IPS-NIHi7 (cell line): Measurements from ENCODE around the gene NHERF1.

Experiments used
- DNase-seq: peaks from one replicate; pipeline ENCODE4 v3.0.0; 2012; ENCODE audit warnings: mixed read lengths; ENCODE audit errors: extremely low spot score

NHERF1 gene

DNA sequence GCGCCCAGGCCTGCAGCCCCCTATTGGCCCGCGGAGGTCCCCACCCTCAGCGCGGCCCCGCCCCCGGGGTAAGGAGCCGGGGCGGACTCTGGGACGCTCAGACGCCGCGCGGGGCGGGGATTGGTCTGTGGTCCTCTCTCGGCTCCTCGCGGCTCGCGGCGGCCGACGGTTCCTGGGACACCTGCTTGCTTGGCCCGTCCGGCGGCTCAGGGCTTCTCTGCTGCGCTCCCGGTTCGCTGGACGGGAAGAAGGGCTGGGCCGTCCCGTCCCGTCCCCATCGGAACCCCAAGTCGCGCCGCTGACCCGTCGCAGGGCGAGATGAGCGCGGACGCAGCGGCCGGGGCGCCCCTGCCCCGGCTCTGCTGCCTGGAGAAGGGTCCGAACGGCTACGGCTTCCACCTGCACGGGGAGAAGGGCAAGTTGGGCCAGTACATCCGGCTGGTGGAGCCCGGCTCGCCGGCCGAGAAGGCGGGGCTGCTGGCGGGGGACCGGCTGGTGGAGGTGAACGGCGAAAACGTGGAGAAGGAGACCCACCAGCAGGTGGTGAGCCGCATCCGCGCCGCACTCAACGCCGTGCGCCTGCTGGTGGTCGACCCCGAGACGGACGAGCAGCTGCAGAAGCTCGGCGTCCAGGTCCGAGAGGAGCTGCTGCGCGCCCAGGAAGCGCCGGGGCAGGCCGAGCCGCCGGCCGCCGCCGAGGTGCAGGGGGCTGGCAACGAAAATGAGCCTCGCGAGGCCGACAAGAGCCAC is at the start of gene NHERF1:
NHERF1 (plus strand) TSS at position 100 of the 750 bp plus-strand sequence; CDS start at position 319, 219 bp downstream.
- DNase-seq, result peak; percentile 97

DNA sequence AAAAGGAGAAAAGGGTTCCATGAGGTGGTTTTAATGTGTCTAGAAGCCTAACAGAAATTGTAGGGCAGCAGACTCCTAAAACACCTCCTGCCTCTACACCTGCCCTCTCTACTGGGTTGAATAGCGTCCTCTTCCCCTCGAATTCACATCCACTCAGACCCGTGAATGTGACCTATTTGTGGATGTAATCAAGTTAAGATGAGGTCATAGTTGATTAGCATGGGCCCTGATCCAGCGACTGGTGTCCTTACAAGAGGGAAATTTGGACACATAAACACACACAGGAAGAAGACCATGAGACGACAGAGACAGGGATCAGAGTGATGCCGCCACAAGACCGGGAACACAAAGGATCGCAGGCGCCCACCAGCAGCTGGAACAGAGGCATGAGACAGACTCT is 49.2 kb upstream of the NHERF1 start:
- no peak for DNase-seq

DNA sequence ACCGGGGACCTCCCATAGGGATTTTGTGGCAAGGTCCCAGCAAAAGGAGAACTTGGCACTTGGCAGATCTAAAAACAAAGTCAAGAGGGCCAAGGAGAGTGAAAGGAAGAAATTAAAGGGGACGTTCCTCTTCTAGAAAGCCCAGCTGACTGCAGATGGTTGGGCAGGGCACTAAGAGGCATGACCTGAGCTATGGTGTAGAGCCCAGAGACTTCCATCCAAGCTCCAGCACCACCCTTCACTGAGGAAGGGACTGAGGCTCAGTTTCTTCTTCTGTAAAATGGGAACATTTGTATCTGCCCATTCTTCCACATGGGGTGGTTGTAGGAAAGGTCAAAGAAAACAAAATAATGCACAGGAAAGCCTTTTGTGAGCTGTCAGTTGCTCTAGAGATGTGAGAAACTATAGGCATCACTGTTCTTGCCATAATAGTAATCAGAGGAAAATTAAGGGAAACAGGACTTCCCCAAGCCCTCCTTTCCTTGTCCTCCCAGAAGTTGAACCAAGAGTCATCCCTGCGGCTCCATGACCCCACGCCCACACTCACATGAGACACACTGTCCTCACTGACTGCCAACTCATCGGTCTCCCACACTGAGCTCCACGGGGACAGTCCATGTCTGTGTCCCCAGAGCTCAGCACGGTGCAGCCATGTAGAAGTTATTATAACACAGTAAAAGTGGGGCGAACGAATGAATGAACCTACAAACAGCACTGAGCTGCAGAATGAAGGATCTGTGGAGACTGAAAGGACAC is 46.1 kb upstream of the NHERF1 start:
- DNase-seq, result no peak

DNA sequence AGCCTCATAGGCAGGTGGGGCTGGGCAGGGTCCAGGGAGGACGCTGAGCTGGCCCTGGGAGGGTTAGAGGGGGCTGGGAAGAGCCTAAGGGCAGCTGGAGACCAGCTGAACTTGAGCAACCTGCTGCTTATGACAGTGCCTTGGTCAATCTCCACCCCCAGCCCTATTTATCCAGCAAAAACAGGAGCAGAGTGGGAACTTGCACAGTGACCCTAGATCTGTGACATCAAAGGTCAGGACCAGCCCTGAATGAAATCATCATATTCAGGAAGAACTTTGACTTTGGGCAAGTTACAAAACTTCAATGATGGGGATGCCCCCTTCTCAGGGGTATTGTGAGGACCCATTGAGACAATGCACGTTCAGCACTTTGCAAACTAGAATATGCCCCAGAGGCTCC is 45.1 kb upstream of the NHERF1 start:
- no peak for DNase-seq

- no peak for DNase-seq
These were observed 43.9 kb upstream of the NHERF1 start for GRCh38 chr17:74704544-74704943.

GRCh38 chr17:74711058-74711824 is 37.2 kb upstream of the NHERF1 start:
- no peak for DNase-seq

DNA sequence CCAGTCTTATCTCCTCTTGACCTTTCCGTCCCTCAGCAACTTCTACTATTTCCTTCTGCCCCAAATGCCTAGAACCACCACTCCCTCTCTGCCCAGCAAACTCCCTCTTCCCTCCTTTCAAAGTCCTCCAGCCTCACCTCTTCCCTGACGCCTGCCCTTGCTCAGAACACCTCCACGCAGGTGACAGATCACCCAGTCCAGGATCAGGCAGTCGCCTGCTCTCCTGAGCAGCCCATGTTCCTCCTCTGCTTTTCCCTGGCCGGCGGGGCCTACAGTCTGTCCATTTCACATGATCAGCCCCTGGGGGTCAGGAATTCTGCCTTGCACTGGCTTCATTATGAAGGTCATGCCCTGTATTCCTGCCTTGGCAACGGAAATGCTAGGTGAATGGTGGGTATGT is 36.1 kb upstream of the NHERF1 start:
- DNase-seq, result no peak

GRCh38 chr17:74712756-74713155 is 35.7 kb upstream of the NHERF1 start, which contains the start of gene CD300LF:
Gene CD300LF (minus strand): TSS chr17:74712923. CDS start chr17:74712866, 57 bp downstream.
- no peak for DNase-seq

DNA sequence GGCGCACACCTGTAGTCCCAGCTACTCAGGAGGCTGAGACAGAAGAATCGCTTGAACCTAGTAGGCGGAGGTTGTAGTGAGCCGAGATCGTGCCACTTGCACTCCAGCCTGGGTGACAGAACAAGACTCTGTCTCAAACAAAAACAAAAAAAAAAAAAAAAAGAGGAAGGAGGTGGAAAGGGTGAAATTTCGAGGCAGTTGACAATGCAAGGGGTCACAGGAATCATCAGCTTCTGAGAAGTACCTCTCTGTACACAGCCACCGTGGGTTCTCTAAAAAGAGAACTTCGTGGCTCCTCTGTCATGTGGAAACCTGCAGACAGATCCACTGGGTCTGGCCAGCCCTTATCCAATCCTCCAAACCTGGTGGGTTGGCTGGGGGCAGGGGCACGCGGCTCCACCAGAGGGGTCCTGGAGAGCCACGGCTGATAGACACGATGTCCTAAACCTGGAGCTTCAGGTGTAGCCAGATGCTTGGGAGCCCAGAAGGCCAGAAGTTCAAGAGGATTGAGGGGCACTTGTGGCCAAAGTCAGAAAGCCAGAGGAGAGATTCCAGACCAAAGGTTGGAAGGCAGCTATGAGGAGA is 35.2 kb upstream of the NHERF1 start:
- no peak for DNase-seq

DNA sequence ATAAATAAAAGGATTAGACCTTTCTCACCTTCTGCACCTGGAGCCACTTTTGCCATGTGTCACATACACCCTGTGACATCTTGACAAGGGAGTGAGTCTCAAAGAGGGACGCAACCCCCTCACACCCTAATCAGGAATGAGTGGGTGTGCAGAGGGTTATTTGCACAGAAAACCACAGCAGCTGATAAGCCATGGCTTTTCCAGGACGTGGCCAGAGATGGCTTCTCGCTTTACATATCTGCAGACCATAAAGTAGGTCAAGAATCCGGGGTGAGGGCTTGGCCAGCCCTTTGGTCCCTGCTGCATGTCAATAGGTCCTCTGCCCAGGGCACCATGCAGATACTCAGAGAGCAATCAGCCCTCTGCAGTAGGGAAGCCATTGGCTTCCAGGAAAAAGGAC is 33.3 kb upstream of the NHERF1 start:
- no peak for DNase-seq

- DNase-seq, result no peak
These were observed 27.9 kb upstream of the NHERF1 start for GRCh38 chr17:74720506-74720905.

DNA sequence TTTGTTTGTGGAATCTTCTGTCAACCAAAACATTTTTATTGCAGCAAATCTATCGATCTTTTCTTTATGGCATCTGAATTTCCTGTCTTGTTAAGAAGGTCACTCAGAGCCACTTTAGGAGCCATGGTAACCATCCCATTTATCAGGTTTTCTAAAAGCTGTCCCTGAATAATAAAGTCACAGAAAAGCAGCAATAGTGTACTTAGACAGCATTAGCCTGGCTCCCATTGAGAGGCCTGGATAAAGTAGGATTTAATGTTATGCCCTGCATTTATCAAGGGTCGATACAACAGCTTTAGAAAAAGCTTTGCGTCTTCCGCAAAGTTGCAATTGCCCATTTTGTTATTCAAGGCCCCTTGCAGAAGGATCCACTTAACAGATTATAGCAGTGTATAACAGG is 25.6 kb upstream of the NHERF1 start:
- no peak for DNase-seq

- no peak for DNase-seq
These were observed 24.5 kb upstream of the NHERF1 start for GRCh38 chr17:74723891-74724290.

DNA sequence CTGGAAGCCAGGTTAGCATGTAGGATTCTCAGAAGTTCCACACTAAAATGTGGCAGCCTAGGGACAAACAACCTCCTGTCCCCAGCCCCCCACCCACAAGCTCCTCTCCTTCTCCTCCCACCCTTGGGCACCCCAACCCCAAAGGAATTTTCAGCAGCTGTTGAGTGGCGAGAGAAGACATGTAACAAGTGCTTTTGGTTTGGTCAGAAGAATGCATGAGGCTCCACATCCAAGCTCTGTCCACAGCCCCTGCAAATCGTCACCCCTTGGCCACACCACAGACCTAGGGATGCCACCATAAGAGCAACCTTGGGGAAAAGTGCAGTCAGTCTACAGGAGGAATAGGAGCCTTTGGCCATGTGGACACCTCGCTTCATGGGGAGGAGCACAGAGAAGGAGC is 23.3 kb upstream of the NHERF1 start:
- DNase-seq, result no peak

DNA sequence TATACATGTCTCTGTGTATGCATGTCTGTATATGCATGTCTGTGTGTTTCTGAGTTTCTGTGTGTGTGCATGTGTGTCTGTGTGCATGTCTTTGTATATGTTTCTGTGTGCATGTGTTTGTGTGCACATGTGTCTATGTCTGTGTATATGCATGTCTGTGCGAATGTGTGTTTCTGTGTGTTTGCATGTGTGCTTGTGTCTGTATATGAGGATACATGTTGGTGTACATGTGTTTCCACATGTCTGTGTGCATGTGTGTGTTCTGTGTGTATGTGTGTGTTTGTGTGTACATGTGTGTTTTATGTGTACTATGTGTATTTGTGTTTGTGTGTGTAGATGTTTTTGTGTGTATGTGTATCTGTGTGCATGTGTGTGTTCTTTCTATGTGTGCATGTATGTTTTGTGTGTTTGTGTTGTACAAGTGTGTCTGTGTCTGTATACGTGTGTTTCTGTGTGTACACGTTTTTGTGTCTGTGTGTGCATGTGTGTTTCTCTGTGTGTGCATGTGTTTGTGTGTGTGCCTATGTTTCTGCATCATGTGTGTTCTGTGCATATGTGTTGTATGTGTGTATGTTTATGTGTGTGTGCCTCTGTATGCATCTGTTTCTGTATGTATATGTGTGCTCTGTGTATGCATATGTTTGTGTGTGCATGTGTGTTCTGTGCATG is 20.3 kb upstream of the NHERF1 start:
- DNase-seq, result no peak

- no peak for DNase-seq
These were observed 19.7 kb upstream of the NHERF1 start for GRCh38 chr17:74728702-74729075.

DNA sequence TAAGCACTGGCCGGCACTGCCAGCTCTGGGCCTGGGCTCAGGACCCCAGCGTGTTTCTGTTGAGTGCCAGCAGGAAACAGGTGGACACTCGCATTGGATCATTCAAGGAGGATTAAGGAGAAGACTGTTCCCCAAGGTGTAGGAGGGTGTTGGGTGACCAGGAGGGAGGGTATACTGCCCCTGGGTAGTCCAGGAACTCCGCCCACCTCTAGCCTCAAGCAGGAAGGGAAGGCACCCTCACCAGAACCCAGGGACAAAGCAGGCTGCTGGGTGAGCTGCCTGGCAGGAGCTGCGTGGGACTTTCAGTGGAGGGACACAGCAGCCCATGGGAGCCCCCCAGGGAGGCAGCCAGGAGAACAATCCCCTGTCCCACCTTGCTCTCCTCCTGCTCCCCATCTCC is 19.1 kb upstream of the NHERF1 start:
- DNase-seq, result no peak

- no peak for DNase-seq
These were observed 18.6 kb upstream of the NHERF1 start for GRCh38 chr17:74729866-74730265.

DNA sequence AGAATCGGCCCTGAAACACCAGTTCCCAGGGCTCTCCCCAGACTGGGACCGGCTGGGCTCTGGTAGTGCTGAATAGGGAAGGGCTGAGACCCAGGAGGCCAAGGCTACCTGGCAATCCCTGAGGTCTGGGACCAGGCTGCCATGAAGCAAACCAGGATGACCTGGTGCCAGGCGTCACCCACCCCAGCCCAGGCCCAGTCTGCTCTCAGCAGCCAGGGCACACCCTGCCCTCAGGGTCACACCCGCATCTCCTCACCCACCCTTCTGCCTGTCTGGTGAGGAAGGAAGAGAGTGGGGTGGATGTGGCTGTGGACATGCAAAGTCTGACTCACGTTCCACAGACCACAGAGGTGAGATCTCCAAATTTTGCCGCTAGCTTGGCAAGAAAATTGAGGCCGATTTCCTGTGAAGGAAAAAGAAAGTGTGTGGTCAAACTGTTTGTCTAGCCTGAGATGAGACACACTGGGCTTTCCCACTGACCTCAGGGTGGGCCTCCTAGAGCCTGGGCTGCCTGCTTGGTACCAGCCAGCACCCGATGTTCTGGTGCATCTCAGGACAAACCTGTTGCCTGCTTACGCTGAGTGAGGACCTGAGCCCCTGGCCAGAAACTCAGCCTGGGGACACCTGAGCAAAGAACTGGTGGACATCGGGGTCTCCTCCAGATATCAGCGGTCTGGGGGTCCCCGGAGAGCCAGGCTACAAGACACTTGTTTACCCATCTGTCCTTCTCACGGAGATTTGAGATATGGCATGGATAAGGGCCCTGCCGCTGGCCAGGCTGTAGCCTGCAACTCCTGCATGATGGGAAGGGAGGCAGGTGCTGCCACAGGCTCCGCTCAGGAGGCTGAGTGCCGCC is 17.7 kb upstream of the NHERF1 start:
- DNase-seq, result no peak

DNA sequence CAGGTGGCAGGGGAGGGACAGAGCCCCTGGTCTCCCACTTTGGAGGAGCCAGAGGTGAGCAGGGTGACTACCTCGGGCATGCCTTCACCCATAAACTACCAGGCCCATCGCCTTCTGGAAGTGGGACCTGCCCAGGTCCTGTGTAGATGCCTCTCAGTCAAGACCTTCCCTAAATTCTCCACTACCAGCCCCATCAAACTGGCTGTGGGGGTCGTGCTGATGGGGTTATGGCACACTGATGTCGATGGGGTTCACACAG is 17.2 kb upstream of the NHERF1 start:
- no peak for DNase-seq
